Measurements from ENCODE around the gene WDR87. TPM values are rescaled to one million over a fixed set of nuclear protein-coding genes. Genes with fewer than 3 reads are reported as not detected.
A peak's percentile ranks its signal among the peaks of the same experiment; 100 is the strongest.

The WDR87 gene
- total and polyA plus RNA-seq, 9 of the 15 experiments (the other 6 are each of a cell fraction or from before 2014, with no cell fraction given), result not detected

DNA sequence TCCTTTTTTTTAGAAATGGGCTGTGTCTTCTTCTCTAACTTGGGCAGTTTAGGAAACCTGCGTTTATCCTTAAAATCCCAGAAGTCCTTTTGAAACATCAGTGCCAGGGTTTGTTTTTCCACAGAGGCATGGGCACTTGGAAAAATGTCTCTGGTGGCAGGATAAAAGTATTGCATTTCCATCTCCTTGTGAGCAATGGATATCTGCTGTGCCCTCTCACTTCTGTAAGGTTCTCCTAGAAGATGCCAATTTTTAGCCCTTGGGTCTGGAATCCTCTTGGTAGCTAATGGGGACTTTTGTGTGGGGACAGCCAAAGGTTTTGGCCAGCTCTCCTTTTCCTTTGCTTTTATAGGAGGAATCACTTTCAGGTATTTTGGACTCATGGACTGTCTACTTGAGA is 21.0 kb downstream of the WDR87 start:
- Histone ChIP-seq H3K9ac (ENCODE audit: insufficient read depth in 1 of 2, low read depth in 2 of 2, low read length in 2 of 2) (no peak overlapping the region), H3K27me3 (ENCODE audit: control insufficient read depth in 2 of 2, insufficient read depth in 2 of 2, low read length in 2 of 2) (no peaks in the 10 kb centered on the region), H3K4me3 (no peak overlapping the region), H3K4me2 (ENCODE audit: insufficient read depth, low read length) (no peak overlapping the region), H3K4me1 (replicated peaks in 1 of 2; ENCODE audit: control insufficient read depth in 2 of 2, insufficient read depth in 2 of 2, low read length in 2 of 2) (no peaks in the 10 kb centered on the region), H3K9me1 (ENCODE audit: control insufficient read depth, insufficient read depth, low read length) (no peaks in the 10 kb centered on the region), H3K9me3 (replicated peaks; ENCODE audit: control insufficient read depth, insufficient read depth, low read depth, low read length) (no peaks in the 10 kb centered on the region), H3K27ac (ENCODE audit: extremely low read depth, low read depth, low read length) (no peak overlapping the region), H3K79me2 (ENCODE audit: control insufficient read depth, insufficient read depth, low read length) (no peaks in the 10 kb centered on the region), H2AFZ (ENCODE audit: low read depth, low read length) (no peak overlapping the region), H4K20me1 (replicated peaks; ENCODE audit: control insufficient read depth, insufficient read depth, low read length) (no peaks in the 10 kb centered on the region), H3K36me3 (ENCODE audit: control insufficient read depth, insufficient read depth, low read length) (no peaks in the 10 kb centered on the region)
- intact Hi-C loops (cut with micrococcal nuclease) (no loop called here), in situ Hi-C loops (cut with MboI) (no loop called here)
- TF ChIP-seq CBX3 (IDR thresholded peaks at IDR 0.05; ENCODE audit: borderline replicate concordance in 1 of 2, low read length in 2 of 2), result peak in 1 of 2 experiments; percentile 34; a peak in 1 of 3 replicates
- no peak for TF ChIP-seq SMARCC2 (IDR thresholded peaks at IDR 0.05; ENCODE audit: low read depth)
- TF ChIP-seq, protein P1, sequence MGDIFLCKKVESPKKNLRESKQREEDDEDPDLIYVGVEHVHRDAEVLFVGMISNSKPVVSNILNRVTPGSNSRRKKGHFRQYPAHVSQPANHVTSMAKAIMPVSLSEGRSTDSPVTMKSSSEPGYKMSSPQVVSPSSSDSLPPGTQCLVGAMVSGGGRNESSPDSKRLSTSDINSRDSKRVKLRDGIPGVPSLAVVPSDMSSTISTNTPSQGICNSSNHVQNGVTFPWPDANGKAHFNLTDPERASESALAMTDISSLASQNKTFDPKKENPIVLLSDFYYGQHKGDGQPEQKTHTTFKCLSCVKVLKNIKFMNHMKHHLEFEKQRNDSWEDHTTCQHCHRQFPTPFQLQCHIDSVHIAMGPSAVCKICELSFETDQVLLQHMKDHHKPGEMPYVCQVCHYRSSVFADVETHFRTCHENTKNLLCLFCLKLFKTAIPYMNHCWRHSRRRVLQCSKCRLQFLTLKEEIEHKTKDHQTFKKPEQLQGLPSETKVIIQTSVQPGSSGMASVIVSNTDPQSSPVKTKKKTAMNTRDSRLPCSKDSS (IDR thresholded peaks at IDR 0.05; ENCODE audit: low read depth, partially characterized antibody), result no peak
- no peak for TF ChIP-seq NCOA2 (IDR thresholded peaks at IDR 0.05; ENCODE audit: partially characterized antibody in 2 of 2)
- FAIRE-seq, result no peak
- no peak for ATAC-seq
- WGBS (ENCODE audit: insufficient coverage, low coverage, missing lambda C conversion rate), result 0% methylated on average over 1 of the region's 1 CpG
- BruUV-seq (replicated peaks), result no TSS peak
- POLR2A ChIA-PET, result interaction anchor here (0.6 to 0.7 kb wide), 3 partner anchors 11 to 713 kb away, joined by 3 read pairs; no protein-coding TSS in a partner anchor
- DNase-seq (ENCODE audit: extremely low read depth in 1 of 4, low spot score in 3 of 4), result no peak
- CTCF ChIA-PET (ENCODE audit: low intra/inter-chr PET ratio), result no interaction called here

Measured in K562 (cell line).